ENCODE results near the gene PREX1.
"Not testable (repeated sequence)": the region's sequence is repeated elsewhere in the genome, so short reads cannot be mapped to it uniquely, and the experiment has no call there.

Gene PREX1

DNA sequence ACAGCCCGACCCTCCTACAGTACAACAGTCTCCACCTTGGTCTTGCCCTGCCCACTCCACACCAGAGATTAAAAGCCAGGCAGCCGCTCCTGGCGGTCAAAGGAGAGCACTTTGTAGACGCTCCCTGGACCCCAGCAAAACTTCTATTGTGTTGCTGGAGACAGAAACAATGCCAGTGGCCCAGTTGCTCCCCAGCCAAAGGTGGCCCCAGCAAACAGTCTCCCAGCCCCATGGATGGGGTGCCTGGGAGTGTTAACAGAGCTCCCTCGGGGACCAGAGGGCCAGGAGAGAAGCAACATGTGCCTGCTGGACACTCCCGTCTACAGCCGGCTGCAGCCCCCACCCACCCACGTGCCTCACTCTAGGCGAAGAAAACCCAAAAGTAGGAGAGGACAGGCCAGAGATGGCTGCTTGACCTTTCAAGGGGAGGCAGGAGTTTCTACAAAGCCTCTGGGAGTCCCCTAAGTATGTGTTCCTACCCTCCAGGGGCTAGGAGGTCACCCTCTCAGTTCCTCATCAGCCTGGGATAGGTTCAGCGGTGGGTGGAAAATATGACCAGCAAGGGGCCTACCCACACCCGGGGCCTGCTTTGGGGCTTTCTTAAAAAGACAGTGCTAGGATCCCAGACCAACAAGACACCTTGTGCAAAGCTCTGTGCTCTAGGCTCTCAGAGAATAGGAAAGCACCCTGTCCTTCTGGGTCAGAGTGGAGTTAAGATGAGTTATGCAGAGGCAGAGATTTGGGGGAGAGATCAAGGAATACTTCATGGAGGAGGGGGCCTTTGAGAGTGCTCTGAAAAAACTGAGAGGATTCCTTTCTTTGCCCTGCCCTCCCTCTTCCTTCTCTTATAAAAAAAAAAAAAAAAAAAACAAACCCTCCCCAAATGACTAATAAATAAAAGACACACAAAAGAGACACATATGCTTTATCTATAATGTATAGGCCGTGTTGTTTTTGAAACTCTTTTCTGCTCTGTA, 19.0 kb upstream of the PREX1 start:
- no peak for DNase-seq (ENCODE audit: low read depth, low spot score)

DNA sequence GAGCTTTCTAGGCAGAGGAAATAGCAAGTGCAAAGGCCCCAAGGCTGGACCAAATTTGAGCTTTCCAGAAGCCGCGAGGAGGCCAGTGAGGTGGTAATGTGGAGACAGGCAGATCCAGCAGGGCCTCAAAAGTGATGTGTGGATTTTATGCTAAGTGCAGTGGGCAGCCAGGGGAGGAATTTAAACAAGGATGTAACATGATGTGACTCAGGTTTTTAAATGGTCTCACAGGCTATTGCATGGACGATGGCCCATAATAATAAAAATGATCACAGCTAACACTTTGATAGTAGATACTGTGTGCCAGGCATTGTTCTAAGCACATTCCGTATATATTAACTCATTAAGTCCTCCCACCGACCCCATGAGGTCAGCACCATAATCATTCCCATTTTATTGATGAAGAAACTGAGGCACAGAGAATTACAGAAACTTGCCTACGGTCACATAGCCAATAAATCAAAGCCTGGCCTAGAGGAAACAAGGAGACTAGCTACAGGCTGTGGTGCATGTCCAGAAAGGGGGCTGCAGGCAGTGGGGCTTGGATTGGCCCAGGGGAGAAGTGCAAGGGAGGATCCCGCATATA, 18.0 kb upstream of the PREX1 start:
- no peak for DNase-seq (ENCODE audit: low read depth, low spot score)

DNA sequence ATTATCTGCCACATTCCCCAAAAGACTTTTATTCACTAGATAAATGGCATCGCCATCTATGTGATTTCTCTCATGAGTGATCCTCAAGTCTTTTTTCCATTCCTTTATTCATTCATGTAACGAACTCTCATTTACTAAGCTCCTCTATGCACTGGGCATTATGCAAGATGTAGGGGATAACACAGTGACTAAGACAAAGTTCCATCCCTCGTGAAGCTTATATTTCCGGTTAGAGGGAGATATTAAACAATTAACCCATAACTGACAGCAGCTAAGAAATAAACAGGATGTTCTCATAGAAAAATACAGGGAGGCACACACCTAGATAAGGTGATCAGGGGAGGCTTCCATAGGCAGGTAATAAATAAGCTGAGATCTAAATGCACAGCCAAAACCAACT, 17.2 kb upstream of the PREX1 start:
- no peak for DNase-seq (ENCODE audit: low read depth, low spot score)

DNA sequence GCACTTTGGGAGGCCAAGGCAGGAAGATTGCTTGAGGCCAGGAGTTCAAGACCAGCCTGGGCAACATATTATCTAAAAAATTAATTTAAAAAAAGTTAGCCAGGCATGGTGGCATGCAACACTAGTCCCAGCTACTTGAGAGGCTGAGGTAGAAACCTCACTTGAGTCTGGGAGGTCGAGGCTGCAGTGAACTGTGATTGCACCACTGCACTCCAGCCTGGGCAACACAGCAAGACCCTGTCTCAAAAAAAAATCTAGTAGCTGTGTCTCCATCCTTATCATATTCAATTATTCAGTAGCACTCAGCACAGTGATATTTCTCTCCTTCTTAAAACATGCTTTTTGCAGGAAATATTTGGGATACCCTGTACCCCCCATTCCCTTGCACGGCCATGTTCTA, 16.1 kb upstream of the PREX1 start:
- DNase-seq (ENCODE audit: low read depth, low spot score), result not testable (repeated sequence)

DNA sequence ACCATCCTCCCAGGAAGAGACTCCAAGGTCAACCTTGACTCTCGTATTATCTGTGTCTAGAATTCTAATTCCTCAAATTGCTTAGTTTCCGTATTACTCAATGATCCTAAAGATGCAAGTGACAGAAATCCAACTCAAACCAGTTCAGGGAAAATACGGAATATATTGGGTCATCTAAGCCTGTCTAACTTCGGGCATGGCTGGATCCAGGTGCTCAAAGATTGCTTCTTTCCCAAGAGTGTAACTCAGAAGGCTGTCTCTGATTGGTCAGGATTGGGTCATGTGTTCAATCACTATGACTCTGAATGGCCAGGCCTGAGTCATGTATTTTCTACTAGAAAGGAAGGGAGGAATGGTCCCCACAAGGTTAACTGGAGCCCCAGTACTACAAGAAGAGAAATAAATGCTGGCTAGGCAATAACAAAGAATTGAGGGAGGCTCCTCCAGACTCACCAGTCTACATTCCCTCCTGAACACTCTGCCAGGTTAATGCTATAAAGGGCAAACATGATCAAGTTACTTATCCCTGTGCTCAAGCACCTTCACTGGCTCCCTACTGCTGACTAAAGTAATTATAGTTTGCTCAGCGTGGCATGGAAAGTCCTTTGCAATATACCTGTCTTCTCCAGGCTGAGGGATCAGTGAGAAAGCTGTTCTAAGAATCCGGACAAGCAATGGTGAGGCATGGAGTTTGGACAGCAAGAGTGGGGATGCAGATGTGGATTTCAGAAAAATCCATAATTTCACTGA, 15.4 kb upstream of the PREX1 start:
- DNase-seq (ENCODE audit: low read depth, low spot score), result no peak

DNA sequence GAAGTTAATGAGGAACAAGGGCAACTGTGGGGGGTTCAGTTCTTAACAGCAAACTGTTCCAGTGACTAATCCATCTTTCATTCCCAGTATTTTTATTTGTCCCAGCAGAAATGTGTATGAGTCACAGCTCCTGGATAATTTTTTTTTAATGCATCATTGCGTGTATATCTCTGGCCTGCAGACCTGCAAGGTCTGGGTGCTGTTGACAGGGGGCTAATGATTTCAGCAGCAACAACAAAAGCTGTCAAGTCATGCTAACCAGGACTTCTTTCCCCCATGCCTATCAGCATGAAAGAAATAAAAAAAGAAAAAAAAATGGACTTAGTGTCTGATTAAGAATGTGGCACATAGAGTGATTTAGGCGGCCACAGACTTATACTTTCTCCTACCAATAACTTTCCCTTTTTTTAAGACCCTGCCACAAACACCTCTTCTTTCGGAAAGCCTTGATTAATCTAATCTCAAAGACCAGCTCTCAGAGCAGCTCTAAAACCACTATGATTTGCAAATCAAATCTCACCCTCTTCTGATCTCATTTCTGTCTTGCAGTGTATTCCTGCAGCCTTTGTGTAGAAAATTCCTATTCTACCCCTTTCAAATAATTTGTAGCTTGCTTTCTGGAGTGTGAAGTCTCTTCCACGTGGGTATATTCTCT, 14.2 kb upstream of the PREX1 start:
- DNase-seq (ENCODE audit: low read depth, low spot score), result no peak

DNA sequence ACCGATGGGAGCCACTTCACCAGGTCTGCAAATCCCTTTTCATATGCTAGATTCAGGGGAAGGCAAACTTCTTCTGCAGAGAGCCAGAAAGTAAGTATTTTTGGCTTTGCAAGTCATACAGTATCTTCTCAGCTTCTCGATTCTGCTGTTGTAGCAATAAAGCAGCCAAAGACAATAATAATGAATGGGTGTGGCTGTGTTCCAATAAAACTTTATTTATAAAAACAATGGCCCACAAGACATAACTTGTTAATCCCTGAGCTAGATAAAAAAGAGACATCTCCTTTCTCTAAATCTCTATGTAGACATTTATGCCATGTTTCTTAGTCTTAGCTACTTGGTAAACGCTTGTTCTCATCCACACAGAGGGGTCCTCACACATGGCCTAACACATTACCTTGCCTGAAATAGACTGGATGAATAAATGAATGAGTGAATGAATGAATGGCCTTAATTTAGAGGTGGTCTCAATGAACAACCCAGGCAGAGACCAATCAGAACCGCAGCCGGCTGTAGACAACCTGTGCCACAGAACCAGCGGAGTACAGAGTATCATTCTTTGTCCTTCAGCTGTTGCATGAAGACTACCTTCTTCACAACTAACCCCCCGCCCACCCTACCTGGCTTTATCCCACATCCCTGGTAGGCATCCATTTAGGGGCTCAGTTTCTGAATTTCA, 13.5 kb upstream of the PREX1 start:
- no peak for DNase-seq (ENCODE audit: low read depth, low spot score)

DNA sequence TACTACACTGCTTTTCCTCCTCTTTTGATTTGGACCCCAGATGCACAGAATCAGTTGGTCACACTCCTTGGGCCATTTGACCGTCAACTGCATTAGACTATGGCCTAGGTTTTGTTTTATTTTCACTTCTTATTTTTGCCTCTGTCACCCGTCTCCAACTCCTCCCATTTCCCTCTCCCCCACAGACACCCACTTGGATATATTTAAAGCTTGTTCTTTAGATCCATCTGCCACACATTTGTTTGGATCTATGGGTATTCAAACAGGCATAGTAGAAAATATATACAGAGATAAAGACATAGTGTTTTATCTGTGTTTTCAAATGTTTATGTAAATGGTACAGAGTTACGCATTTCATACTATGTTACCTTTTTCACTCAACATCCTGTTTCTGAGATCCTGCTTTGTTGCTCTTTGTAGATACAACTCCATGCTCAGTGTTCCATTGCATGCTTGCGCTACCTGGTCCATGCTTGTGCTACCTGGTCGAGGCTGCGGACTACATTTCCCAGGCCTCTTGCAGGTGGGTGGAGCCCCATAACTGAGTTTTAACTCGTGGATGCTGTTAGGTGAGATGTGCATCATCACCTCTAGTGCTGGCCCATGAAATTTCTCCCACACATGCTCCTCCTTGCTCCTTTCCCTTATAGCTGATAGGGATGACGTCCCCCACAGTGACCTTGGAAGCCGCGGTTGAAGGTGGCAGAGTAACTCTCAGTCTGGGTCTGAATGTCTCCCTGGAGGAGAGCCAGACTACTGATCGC, 11.5 kb upstream of the PREX1 start:
- no peak for DNase-seq (ENCODE audit: low read depth, low spot score)

DNA sequence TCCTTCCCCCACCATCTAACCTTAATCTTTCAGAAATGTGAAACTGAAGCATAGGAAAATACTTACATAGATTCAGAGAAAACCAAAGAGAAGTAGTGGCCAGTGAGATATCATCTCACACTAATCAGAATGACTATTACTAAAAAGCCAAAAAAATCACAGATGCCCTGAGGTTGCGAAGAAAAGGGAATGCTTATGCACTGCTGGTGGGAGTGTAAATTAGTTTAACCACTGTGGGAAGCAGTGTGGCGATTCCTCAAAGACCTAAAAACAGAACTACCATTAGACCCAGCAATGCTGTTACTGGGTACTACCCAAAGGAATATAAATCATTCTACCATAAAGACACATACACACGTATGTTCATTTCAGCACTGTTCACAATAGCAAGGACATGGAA, 9.2 kb upstream of the PREX1 start:
- DNase-seq (ENCODE audit: low read depth, low spot score), result no peak

DNA sequence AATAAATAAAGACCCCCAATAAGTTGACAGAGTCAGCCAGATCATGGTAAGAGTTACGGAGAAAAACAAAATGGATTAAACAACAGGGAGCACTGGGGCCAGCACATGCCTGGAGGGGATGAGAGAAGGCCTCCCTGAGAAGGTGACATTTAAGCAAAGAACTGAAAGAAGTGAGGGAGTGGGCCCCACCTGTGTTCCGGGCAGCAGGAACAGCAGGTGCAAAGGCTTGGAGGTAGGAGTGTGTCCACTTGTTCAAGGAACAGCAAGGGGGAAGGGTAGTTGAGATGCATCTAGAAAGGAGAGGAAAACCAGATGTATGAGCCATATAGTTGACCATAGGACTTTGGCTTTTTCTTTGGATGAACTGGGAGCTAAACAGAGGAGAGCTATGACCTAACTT, 7.6 kb upstream of the PREX1 start:
- DNase-seq (ENCODE audit: low read depth, low spot score), result no peak

DNA sequence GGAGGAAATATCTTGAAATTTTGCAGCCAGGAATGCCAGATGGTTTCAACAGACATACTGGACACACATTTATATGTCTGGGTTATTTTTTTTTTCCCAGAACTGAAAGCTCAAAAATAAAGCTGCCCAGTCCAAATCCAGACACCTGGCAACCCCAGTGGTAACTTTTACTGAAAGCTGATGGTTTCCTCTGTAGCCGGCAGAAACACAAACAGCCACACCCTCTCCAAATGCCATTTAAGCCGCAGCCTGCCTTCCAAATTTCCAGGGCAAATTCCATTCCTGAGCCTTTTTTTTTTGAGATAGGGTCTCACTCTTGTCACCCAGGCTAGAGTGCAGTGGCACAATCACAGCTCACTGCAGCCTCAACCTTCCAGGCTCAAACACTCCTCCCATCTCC, 6.5 kb upstream of the PREX1 start:
- no peak for DNase-seq (ENCODE audit: low read depth, low spot score)

DNA sequence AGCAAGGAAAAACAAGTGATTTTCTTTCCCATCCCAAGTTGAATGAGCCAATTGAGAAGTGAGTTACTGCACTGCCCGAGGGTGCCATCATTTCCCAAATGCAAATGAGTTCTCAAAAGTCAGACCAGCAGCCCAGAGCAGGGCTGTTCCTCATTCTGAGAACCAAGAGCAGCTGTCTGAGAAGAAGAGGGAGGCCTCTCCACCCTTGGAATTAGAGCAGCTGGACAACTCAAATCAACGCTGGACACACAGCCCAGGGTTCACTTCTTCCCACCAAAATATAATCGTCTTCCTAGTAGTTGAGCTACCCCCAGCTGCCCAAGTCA, 4.6 kb upstream of the PREX1 start:
- DNase-seq (ENCODE audit: low read depth, low spot score), result no peak

DNA sequence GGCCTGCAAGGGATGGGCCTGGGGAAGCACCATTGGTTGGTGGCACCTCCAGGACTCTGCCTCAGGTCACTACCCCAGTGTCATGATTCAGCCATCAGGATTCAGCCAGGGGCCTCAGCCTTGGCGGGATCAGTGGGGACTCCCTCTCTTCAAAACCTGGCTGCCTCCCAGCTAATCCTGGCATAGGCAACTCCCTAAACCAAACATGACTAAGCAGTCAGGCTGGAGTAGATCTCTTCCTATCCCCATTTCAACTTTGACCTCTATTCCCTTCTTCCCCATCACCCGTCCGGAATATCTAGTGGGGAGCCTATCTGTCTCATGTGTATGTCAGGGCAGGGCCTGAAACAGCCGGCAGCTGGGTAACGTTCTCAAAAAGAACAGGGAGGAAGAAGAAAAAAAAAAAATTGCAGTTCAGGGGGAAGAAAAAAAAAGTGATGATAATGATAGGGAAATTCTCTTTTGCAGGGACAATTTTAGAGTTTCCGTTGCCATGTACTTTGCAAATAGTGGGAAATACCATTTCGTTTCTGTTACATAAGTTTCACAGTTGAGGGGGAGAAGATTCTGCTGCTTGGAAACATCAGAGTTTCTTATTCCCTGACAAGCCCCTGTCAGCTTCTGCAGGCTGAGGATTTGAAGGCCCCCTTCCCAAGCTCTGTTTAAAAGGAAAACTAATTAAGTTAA, 4.1 kb upstream of the PREX1 start:
- DNase-seq (ENCODE audit: low read depth, low spot score), result no peak

DNA sequence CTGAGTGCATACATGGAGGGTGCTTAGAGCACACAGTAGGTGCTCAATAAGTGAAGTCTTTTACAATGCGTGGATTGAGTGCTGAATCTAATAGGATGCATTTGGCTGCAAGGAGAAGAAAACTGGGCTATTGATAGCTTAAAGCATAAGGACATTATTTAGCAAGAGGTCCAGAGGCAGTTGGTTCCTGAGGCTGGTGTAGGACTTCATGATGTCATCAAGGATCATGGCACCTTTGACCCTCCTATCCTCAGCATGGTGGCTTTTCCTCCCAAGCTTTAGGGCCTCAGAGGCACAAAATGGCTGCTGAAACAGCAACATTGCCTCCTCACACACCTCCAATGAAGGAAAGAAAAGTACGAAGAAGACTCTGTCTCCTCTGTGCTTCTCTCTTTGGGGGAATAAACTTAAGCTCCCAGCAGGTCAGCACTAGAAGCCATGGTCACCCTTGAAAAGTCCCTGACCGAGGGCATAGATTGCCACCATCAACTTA, 3.1 kb upstream of the PREX1 start:
- no peak for DNase-seq (ENCODE audit: low read depth, low spot score)

DNA sequence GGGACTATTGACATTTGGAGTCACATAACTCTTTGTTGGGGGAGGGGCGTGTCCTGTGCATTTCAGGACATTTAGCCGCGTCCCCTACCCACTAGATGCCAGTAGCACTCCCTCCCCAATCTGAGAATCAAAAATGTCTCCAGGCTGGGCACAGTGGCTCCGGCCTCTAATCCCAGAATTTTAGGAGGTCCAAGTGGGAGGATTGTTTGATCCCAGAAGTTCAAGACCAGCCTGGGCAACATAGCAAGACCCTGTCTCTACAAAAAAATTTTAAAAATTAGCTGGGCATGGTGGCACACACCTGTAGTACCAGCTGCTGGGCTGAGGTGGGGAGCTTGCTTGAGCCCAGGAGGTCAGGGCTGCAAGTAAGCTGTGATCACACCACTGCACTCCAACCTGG, 2.1 kb upstream of the PREX1 start:
- DNase-seq (ENCODE audit: low read depth, low spot score), result no peak

DNA sequence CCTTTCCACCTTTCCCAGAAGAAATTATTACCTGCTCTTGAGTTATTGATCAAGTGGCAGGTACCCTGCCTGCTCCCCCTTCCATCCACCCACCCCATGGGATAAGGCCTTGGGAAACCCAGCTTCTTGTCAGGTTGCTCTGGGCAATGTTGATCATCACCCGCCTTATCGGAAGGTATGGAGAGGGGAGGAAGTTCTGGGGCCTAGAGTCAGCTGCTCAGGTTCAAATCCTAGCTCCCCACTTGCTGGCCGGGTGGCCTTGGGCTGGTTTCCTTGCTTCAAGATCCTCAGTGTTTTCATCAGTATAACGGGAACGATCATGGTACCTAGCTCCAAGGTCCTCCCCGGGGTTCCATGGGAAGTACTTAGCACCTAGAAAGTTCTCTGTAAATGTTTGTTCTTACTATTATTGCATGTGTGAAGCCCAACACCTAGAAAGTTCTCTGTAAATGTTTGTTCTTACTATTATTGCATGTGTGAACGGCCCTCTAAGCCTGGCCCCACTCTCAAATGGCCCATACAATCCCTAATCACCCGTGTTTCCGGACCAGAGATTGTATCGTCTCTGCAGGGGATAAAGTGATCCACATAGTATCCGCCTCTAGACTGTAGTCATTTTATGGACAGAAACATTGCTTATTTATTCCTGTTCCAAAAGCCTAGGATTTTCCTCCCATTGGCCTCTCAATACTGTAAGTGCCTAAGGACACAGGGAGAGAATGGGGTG, 1.1 kb upstream of the PREX1 start:
- DNase-seq (ENCODE audit: low read depth, low spot score), result no peak

DNA sequence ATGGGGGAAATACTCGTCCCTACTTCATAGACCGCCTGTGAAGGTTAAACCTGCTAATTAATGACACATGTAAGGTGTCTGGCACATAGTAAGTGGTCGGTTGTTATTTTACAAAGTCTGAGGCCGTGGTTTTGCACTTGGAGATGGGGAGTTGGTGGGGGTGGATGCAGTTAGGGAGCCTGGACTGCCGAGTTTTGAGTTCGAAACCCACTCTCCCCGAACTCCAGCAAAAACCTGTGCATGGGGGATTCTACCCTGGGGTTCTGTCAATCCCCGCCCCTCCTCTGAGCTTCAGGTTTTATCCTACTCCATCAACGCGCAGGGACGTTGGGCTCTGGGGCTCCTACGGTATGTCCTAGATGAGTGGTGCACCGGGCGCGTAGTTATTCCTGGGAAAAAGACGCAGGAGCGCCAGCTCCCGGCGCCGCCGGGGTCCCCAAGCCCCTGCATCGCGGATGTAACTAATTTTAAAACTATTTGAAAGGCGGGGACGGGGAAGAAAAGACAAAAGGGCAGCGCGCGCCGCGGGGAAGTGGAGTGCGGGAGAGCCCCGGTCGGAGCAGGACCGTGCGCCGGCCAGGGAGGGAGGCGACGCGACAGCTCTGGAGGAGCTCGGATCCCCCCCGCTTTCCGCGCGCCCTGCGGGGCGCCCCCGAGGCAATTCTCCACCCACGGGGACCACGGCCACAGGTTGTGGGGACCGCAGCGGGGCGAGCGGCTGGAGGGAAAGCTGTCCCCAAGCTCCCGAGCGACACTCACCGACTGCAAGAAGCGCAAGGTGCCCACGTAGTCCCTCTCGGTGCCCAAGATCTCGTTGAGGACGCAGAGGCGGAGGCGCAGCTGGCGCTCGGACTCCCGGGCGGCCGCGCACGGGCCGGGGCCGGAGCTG, 672 bp downstream of the PREX1 start:
- DNase-seq (ENCODE audit: low read depth, low spot score), result no peak

DNA sequence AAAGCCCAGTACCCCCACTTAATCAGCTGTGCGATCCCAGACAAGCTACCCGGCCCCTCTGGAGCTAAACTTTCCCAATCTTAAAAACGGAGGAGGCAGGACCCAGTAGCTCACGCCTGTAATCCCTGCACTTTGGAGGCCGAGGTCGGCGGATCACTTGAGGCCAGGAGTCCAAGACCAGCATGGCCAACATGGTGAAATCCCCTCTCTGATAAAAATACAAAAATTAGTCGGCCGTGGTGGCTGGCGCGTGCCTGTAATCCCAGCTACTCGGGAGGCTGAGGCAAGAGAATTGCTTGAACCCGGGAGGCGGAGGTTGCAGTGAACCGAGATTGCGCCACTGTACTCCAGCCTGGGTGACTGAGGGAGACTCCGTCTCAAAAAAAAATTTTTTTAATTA, 1.3 kb downstream of the PREX1 start:
- not testable (repeated sequence) for DNase-seq (ENCODE audit: low read depth, low spot score)

Measured in iPS DF 19.7 (cell line).